Ureter (tissue), 1 donor: Measurements from ENCODE around the gene SPATA24. TPM values are rescaled to one million over a fixed set of nuclear protein-coding genes. Genes with fewer than 3 reads are reported as not detected.
"Not testable (repeated sequence)": the region's sequence is repeated elsewhere in the genome, so short reads cannot be mapped to it uniquely, and the experiment has no call there.

ENCODE experiments used
- DNase-seq: peaks from one replicate; pipeline ENCODE4 v3.0.0-alpha.2; 2020; ENCODE audit warnings: low spot score
- total RNA-seq: library from RNA; stranded (reverse); gene quantifications from one replicate; pipeline ENCODE4 v1.2.4, GENCODE V29; 2023
- donor health status: DM: yes; HTN: yes; CAD: no.

The SPATA24 gene
- total RNA-seq, 1 donor from 2014 or later: 7.8 TPM

GRCh38 chr5:139416651-139417050 is 12.8 kb upstream of the SPATA24 start:
- no peak for DNase-seq

DNA sequence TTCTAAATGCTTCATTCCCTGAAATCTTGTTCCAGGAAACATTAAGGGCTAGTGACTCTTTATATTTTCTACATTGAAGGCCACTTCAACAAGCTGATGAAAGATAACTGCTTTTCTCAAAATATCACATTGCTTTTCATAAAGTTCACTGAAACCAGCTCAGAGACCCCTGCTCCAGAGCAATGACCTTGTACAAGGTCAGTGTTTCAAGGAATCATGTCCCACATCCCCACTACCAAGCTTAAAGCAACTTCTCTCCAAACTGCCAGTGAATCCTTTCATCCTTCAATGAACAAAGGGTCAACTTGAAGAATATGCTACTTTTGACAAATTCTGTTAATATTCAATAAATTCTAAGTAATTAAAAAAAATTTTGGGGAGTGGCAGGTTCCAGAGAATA is 12.0 kb upstream of the SPATA24 start:
- DNase-seq: no peak

DNA sequence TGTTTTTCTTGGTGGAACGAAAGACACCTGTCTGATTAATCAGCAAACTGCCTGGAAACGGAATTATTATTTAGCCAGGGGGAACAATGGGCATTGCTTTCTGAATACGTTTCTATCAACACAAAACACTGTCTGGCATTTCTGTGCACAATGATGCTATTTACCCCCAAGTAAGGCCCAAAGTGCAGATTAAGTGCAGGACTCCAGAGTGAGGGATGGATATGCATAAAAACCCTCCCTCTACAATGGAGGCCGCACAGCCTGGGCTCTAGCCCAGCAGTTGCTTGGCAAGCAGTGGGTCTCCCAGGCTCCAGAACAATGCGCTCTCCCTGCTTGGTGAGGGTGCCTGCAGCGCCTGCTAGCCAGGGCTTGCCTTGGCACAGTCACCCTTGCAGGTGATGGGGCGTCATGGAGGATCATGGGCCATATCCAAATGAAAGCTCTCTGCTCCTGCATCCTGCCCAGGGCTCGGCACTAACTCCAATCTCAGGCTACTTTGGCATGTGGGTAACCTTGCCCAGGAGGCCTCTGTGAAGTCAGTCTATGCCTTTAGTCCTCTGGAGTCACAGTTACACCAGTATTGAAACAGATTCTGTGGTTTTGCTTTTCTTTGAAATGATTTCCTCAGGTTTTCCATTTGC is 11.5 kb upstream of the SPATA24 start:
- DNase-seq: no peak

GRCh38 chr5:139414581-139415130 is 10.8 kb upstream of the SPATA24 start:
- DNase-seq: no peak

DNA sequence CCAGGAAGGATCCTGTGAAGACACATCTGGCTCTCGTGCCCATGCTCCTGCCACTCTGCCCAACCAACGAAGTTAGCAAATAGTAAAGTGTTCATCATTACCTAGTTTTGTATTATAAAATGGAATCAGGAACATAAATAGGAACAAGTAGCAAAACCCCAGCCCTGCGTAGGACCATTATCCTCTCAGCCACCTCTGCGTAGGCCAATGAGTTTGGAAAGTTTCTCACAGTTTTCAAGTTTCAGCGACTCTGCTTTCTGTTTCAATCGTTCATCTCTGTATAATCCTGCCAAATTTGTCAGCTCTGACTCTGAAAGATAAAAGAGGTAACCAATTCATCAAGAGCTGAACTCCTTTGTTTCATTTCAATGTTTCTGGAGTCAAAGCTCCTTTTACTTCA is 10.1 kb upstream of the SPATA24 start:
- DNase-seq: no peak

DNA sequence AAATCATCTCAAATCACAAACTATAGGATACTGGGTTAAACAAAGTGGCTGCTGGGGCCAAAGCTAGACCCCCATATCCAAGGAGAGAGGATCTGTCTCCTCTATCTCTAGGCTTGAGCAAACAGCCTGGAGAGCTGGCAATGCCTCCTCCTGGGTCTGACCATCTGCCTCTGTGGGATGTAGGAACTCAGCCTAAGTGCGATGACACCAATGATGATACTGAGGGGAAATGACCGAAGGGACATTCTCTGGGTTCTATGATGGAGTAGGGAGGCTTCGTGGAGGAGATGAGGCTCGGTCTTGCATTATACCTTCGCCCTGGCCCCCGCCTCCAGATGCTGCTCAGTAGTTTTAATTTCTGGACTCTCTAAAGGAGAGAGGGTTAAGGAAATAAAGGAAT is 9.3 kb upstream of the SPATA24 start:
- no peak for DNase-seq

GRCh38 chr5:139410993-139411828 is 7.3 kb upstream of the SPATA24 start:
- DNase-seq: no peak

DNA sequence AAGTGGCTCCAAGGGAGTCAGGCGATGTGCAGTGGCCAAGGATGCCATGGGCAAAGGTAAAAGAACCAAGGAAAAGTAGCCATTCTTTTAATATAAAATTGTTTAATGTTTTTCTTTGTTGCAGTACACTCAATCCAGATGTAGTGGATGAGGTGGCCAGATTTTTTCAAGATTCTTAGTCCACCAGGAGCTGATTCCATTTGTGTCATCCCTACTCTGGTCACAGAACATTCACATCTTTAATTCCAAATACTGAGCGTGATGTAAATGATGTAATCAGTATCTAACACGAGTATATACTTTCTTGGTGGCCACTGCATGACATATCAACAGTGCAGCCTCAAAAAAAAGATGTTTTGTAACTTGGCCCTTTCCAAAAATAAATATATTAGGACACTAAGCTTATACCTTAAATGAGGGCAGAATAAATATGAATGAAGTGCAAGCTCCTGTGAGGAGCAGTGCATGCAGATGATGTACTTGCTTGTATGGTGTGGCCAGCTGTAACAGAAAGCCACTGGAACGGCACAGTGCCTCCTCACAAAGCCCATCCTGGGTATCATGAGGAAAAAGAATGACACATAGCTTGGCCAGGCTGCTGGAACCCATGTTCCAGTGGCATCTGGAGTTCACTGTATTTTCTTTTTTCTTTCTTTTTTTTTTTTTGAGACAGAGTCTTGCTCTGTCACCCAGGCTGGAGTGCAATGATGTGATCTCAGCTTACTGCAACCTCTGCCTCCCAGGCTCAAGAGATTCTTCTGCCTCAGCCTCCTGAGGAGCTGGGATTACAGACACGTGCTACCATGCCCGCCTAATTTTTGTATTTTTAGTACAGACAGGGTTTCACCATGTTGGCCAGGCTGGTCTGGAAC is 6.5 kb upstream of the SPATA24 start:
- no peak for DNase-seq

- DNase-seq: not testable (repeated sequence)
Observed at GRCh38 chr5:139409116-139409515, 5.2 kb upstream of the SPATA24 start.

GRCh38 chr5:139408191-139408590 is 4.3 kb upstream of the SPATA24 start:
- no peak for DNase-seq

- no peak for DNase-seq
Observed at GRCh38 chr5:139407517-139407916, 3.6 kb upstream of the SPATA24 start.

DNA sequence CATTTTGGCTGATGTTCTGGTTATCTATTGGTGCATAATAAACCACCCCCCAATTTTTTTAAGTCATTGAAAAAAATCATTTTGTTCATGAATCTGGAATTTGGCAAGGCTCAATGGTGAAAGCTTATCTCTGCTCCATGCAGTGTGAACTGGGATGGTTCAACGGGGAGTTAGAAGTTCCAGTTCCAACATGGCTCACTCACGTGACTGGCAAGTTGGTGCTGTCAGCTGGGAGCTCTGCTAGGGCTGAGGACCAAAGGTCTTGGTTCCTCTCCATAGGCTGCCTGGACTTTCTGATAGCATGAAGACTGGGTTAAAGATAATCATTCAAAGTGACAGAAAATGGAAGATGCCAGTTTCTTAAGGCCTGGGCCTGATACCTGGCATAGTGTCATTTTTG is 3.1 kb upstream of the SPATA24 start:
- DNase-seq: no peak

DNA sequence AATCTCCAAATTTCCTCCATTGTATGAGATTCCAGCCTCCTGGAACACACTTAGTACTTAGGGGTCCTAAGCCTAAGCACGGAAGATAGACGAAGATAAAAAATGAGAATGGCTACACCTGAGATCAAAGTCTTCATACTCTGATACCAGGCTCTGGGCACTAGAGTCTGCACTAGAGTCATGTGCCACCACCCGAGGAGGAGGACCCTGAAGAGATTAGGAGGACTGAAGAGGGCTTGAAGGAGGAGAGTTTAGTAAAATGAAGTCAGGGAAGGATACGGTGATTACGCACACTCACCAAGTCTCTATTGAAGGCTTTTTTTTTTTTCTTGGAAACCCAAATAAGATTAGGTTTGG is 573 bp upstream of the SPATA24 start:
- no peak for DNase-seq

DNA sequence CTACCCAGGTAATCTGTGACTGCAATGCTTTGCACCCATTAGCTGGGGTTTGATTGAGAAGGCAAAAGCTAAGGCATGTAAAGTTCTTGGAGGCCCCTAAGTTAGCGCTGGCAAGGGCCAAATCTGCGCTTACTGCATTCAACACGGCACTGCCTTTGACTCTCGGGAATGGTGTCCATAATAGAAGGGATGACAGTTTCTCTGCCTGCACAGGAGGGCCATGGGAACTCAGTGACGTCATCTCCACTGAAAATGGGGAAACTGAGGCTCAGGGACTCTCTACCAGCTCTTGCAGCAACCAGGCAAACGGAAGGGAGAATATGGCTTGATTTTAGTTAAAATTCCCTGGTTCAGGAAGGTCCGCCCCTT is 487 bp downstream of the SPATA24 start:
- DNase-seq: no peak

DNA sequence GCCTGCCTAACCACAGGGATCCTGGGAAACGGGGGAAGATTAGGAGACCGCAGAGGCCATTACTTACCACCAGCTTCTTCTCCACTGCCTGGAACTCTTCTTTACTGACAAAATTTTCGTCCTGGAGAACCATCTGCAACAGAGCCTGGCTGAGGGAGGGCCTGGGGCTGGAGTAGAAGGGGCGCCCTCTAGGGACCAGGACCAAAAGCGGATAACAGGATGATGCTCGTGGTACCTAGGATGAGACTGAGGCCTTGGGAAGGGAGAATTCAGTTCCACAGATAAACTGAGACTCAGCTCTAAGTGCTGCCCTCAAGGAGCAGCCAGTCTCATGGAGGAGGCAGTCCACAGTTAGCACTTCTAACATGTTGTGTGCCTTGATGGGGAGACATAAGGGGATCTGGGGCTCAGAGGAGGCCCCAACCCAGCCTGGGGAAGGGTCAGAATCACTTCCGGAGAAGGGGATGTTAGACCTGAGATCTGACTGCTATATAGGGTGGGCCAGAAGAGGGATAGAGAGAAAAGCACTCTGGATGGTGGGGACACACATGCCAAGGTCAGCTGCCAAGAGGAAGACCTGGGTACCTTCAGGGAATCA is 1.2 kb downstream of the SPATA24 start:
- no peak for DNase-seq

DNA sequence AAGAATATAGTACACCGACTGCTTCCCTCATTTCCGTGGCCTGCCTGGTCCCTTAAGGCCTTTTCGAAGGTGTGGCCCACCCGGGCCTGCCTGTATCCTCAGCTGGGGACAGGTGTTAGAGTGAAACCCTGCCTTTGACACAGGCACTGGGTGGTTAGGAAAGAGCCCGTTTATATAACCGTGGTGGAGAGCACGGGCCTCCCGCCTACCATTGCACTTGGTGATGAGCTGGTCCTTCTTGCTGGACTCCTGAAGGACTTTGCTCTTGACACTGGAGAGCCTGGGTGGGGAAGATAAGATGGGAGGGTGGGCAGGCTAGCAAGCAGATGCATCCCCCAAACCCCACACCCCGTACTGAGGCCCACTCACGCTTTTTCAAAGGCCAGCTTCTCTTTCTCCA is 2.3 kb downstream of the SPATA24 start:
- no peak for DNase-seq

GRCh38 chr5:139399501-139400121 is 4.3 kb downstream of the SPATA24 start:
- DNase-seq: no peak

DNA sequence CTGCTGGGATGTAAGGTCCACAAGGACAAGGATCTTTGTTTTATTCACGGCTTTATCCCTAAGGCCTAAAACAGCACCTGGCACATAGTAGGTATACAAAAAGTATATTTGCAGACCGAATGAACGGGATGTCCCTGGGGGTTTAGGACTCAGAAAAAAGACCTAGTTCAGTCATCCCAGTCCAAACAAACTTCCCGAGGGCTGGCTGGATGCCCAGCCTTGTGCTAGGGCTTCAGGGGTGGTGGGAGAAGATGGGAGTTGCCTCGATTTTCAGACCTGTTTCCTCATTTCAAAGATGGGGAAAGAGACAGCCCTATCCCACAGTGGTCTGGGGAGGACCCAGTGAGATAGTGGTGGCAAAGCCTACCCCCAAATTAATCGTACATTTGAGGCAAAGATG is 6.0 kb downstream of the SPATA24 start:
- DNase-seq: no peak

- DNase-seq: no peak
Observed at GRCh38 chr5:139396691-139397090, 7.2 kb downstream of the SPATA24 start.

DNA sequence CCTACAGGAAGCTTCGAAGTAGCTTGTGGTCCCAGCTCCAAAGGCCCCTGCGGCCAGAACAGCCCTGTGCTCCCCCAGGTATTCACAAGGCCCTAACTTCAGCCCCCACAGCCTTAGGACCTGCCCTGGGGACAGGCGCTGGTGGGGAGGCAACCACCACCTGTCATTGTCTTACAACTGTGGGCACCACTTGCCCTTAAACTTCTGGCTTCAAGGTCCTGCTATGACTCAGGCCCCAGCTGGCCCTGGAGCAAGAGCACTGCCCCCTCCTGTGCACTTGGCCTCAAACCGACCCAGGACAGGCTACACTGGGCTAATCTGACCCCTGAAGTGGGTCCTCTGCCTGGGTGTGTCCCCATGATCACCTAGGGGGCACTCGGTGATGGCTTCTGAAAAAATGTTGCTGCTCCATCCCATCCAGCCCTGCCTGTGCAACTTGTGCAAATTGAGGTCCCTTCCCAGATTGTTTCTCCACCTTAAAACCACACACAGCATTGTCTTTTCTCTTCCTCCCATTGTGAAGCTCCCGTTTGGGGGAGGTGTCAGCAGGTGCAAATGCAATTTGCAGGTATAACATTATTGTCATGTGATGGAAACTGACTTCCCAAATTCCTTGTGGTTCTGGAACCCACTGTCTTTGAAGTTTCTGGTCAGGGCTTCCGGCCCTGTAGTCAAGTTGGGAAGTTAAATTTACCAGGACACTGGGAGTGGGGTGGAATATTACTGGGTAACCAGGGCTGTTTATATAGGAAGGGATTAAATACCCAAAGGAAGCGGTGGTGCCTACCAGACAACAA is 7.8 kb downstream of the SPATA24 start:
- DNase-seq: no peak
